ENCODE results near the gene FAM177B.
A peak's percentile ranks its signal among the peaks of the same experiment; 100 is the strongest.

GRCh38 chr1:222792744-222793143, 55.7 kb downstream of the FAM177B start:
- TF ChIP-seq CTCF (IDR thresholded peaks at IDR 0.05), result peak; percentile 45 to 56 (median 52)
- no peak for TF ChIP-seq POLR2A (IDR thresholded peaks at IDR 0.05)
- no peak for TF ChIP-seq EP300 (IDR thresholded peaks at IDR 0.05; ENCODE audit: low read depth)
- no peak for TF ChIP-seq POLR2AphosphoS5 (IDR thresholded peaks at IDR 0.05)
